ENCODE results near the gene B4GALNT4. TPM values are rescaled to one million over a fixed set of nuclear protein-coding genes. Genes with fewer than 3 reads are reported as not detected.

The B4GALNT4 gene
- total RNA-seq, 1 experiment from 2014 or later: 1.9 TPM

GRCh38 chr11:376531-377173 is 7.4 kb downstream of the B4GALNT4 start:
- CTCF ChIA-PET: no interaction called here
- Mint-ChIP-seq H3K4me3 (ENCODE audit: low read depth, unreplicated experiment) (no peak overlapping the region), H3K27me3 (ENCODE audit: unreplicated experiment) (peaks cover 43% of the 10 kb centered on the region), H3K4me1 (ENCODE audit: low read depth, unreplicated experiment) (peaks cover 9% of the 10 kb centered on the region), H3K27ac (ENCODE audit: unreplicated experiment) (no peak overlapping the region), H3K9me3 (ENCODE audit: low read depth, unreplicated experiment) (no peaks in the 10 kb centered on the region), H3K36me3 (ENCODE audit: insufficient read depth, unreplicated experiment) (no peaks in the 10 kb centered on the region)
- intact Hi-C loops (cut with micrococcal nuclease; ENCODE audit: unreplicated experiment): no loop called here
- BruUV-seq (replicated peaks): no TSS peak
- no peak for TF ChIP-seq CTCF (IDR thresholded peaks at IDR 0.05; ENCODE audit: unreplicated experiment)
- no peak for DNase-seq

DNA sequence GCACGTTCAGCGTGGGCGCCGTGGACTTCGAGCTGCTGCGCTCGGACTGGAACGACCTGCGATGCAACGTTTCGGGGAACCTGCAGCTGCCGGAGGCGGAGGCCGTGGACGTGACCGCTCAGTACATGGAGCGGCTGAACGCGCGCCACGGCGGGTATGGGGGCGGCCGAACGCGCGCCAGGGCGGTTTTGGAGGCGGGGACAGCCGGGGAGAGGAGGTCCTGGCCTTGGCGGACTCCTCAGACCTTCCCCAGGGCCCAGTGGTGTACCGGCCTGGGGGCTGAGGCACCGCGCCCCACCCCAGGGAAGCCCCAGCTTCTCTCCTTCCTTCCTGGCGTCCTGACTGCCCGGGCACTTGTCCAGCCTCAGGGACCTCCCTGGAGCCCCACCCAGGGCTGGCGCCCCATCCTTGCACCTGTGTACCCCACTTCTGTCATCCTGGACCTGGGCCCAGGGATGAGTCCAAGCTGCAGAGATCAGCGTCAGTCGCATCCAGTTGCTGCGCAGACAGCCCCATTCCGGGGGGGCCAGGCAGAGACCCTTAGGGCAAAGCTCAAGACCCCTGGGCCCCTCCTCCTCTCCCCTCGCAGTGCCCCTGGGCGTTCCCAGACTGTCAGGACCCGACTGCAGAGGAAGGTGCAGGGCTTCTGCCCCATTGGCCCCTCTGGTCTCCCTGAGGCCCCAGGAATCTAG is 8.0 kb downstream of the B4GALNT4 start:
- Mint-ChIP-seq H3K4me3 (ENCODE audit: low read depth, unreplicated experiment) (no peak overlapping the region), H3K9me3 (ENCODE audit: low read depth, unreplicated experiment) (no peaks in the 10 kb centered on the region), H3K36me3 (ENCODE audit: insufficient read depth, unreplicated experiment) (no peaks in the 10 kb centered on the region), H3K27ac (ENCODE audit: unreplicated experiment) (no peak overlapping the region), H3K27me3 (ENCODE audit: unreplicated experiment) (peaks cover 42% of the 10 kb centered on the region), H3K4me1 (ENCODE audit: low read depth, unreplicated experiment) (peaks cover 9% of the 10 kb centered on the region)
- no peak for TF ChIP-seq CTCF (IDR thresholded peaks at IDR 0.05; ENCODE audit: unreplicated experiment)
- intact Hi-C loops (cut with micrococcal nuclease; ENCODE audit: unreplicated experiment): no loop called here
- CTCF ChIA-PET: no interaction called here
- no peak for DNase-seq
- no TSS peak for BruUV-seq (replicated peaks)

GRCh38 chr11:377883-378500 is 8.7 kb downstream of the B4GALNT4 start:
- Mint-ChIP-seq H3K4me3 (ENCODE audit: low read depth, unreplicated experiment) (no peak overlapping the region), H3K4me1 (ENCODE audit: low read depth, unreplicated experiment) (peaks cover 9% of the 10 kb centered on the region), H3K27ac (ENCODE audit: unreplicated experiment) (no peak overlapping the region), H3K9me3 (ENCODE audit: low read depth, unreplicated experiment) (no peaks in the 10 kb centered on the region), H3K27me3 (ENCODE audit: unreplicated experiment) (peaks cover 42% of the 10 kb centered on the region), H3K36me3 (ENCODE audit: insufficient read depth, unreplicated experiment) (no peaks in the 10 kb centered on the region)
- intact Hi-C loops (cut with micrococcal nuclease; ENCODE audit: unreplicated experiment): no loop called here
- no peak for TF ChIP-seq CTCF (IDR thresholded peaks at IDR 0.05; ENCODE audit: unreplicated experiment)
- BruUV-seq (replicated peaks): no TSS peak
- no peak for DNase-seq
- CTCF ChIA-PET: no interaction called here

- intact Hi-C loops (cut with micrococcal nuclease; ENCODE audit: unreplicated experiment): no loop called here
- TF ChIP-seq CTCF (IDR thresholded peaks at IDR 0.05; ENCODE audit: unreplicated experiment): no peak
- CTCF ChIA-PET: no interaction called here
- Mint-ChIP-seq H3K4me3 (ENCODE audit: low read depth, unreplicated experiment) (no peak overlapping the region), H3K4me1 (ENCODE audit: low read depth, unreplicated experiment) (peaks cover under 1% of the 10 kb centered on the region), H3K36me3 (ENCODE audit: insufficient read depth, unreplicated experiment) (no peaks in the 10 kb centered on the region), H3K9me3 (ENCODE audit: low read depth, unreplicated experiment) (no peaks in the 10 kb centered on the region), H3K27ac (ENCODE audit: unreplicated experiment) (no peak overlapping the region), H3K27me3 (ENCODE audit: unreplicated experiment) (peaks cover 48% of the 10 kb centered on the region)
- no peak for DNase-seq
- no TSS peak for BruUV-seq (replicated peaks)
Observed at GRCh38 chr11:379205-380094, 10.2 kb downstream of the B4GALNT4 start.
